HFF-Myc (cell line): ENCODE measurements around the gene DYNC1LI2.
A peak's percentile ranks its signal among the peaks of the same experiment; 100 is the strongest.

Source experiments
- DNase-seq: peaks from one replicate; pipeline ENCODE4 v3.0.0-alpha.2; 2011; ENCODE audit warnings: low read depth; ENCODE audit errors: extremely low read depth
- H3K4me3 ChIP-seq: replicated peaks from 2 replicates; pipeline ENCODE4 v1.5.1; 2011; ENCODE audit warnings: low read depth, mild to moderate bottlenecking, control low read depth, low read length
- TF ChIP-seq, protein P1 (sequence below): IDR thresholded peaks from 2 replicates; pipeline ENCODE4 v1.5.1; 2012; ENCODE audit warnings: mild to moderate bottlenecking, low read depth, low read length, control low read depth; ENCODE audit errors: missing control alignments

Gene DYNC1LI2

DNA sequence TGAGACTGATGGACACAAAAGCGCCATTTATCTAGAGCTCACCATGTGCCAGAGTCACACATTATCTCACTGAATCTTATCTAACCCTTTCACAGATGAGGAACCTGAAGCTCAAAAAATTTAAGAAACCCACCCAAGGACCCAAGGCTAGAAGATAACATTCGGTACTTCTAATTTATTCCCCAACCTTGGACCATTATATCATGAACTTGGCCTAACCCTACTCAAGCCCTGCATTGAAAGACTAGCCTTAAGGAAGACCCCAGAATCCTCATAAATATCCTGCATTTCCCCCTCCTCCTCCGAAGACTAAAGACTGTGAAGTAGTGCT lies 548 bp upstream of the DYNC1LI2 start:
- H3K4me3 ChIP-seq = peak overlapping the region; percentile 96; the same call in 1 of the 2 replicates
- no peak for DNase-seq
- TF ChIP-seq, protein P1, sequence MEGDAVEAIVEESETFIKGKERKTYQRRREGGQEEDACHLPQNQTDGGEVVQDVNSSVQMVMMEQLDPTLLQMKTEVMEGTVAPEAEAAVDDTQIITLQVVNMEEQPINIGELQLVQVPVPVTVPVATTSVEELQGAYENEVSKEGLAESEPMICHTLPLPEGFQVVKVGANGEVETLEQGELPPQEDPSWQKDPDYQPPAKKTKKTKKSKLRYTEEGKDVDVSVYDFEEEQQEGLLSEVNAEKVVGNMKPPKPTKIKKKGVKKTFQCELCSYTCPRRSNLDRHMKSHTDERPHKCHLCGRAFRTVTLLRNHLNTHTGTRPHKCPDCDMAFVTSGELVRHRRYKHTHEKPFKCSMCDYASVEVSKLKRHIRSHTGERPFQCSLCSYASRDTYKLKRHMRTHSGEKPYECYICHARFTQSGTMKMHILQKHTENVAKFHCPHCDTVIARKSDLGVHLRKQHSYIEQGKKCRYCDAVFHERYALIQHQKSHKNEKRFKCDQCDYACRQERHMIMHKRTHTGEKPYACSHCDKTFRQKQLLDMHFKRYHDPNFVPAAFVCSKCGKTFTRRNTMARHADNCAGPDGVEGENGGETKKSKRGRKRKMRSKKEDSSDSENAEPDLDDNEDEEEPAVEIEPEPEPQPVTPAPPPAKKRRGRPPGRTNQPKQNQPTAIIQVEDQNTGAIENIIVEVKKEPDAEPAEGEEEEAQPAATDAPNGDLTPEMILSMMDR = no peak

DNA sequence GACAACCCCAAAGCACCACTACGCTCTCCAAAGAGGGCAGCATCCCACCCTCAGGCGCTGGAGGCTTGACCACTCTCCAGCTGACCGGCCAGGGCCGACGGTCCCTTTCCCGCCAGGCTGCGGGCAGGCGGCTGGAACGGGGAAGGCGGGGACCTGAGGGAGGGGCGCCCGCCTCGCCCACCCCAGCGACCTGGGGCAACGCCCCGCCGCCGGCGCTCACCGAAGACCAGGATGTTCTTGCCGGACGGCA lies 431 bp downstream of the DYNC1LI2 start:
- no peak for DNase-seq
- H3K4me3 ChIP-seq = peak overlapping the region; percentile 96
- TF ChIP-seq, protein P1 = no peak

DNA sequence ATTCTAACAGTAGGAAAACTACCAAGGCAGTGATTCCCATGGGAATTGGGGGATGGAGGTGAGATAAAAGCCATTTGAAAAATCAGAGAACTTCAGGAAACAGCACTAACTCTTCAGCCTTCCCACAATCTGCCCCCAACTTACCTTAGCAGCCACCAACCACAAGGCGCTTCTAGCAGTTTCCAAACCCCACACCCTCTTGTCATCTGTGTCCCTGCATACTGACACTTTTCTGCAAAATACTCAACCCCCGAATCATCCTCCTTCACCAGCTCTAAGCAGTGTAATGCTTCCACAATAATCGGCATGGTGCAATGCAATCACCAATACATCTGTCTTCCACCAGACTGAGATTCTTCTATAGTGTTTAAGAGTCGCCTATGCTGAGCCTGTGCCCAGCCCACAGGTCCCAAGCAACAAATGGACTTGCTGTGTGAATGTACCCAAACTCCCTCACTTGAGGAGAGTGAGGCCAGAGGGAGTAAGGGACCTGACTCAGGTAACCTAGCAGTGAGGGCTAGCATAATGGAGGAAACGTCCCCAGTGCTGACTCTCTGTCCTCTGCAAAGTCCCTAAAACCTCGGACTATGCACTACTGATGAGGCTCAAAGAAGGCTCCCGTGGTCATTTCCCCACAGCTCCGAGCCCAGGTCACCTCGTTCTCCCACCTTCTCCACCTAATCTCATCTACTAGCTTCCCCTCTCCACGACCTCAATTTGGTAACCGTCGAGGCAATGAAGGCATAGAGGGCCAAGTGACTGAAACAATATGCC lies 943 bp downstream of the DYNC1LI2 start:
- TF ChIP-seq, protein P1 = no peak
- peak overlapping the region; percentile 96 for H3K4me3 ChIP-seq
- DNase-seq = no peak

DNA sequence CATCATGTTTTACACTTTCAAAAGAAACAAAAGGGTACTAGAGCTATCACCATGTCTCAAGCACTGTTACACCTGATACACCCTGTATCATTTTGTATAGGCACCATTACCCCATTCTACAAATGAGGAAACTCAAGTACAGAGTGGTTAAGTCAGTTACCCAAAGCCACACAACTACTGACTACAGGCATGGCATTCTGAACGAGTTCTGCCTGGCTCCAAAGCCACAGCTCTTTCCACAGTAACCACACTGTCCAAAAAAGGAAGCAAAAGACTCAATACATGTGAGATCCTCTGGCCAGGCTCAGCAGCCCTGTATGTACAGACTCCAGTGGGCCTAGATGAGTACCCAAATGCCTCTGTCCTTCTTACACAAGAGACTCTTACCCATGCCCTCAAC lies 4.7 kb downstream of the DYNC1LI2 start:
- TF ChIP-seq, protein P1 = no peak
- H3K4me3 ChIP-seq = no peak overlapping the region
- no peak for DNase-seq

DNA sequence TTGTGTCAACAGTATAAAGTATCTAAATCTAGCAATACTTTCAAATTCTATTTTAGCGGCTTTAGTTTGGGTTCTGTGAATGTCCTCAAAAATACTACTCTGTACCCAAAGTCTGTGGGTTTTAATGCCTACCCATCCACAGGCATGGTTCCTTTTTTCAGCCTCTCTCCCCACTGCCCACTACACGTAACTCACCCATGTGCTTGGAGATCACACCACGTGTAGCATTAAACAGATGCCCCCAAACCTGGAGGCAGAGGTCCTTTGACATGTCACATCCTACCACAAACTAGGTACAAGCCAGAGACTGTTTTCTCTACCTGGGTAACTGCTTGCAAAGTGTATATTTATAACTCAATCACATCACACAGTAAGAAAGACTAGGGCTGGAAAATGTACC lies 5.4 kb downstream of the DYNC1LI2 start:
- DNase-seq = no peak
- TF ChIP-seq, protein P1 = no peak
- H3K4me3 ChIP-seq = no peak overlapping the region

DNA sequence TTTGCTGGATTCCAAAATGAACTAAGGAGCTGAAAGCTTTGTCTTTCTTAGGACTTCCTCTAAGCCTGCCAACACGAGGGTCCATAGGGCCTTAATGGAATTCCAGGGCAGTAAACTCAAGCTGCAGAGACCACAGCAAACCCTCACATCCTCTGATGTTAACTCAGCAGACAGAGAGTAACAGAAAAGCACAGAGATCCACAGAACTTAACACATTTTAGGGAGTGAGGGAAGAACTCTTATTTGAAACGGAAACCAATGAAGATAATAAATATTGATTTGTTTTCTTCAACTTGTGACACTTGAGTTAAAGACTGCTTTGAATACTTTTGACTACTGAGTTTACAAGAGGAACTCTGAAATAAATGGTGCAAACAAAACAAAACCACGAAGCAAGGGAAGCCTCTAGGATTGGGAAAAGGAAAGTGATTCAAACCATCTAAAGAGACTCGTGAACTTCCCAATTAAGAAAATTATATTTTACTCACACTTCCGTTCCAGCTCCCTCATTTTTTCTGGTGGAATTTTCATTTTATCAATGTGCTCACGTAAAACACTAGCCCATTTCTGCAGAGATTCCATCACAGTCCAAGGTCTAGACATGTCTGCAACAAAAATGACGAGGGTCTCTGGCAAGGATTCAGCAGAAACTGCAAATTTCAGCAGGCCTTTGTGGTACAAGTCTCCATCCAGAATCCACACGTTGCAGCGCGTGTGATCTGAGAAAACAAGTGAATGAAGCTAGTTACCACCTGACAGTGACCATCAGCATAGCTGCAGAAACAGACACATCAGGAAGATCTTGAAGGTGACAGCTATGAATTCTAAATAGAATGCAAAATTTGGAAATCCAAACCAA lies 9.2 kb downstream of the DYNC1LI2 start:
- TF ChIP-seq, protein P1 = no peak
- H3K4me3 ChIP-seq = no peak overlapping the region
- no peak for DNase-seq
